Transverse colon (tissue), 4 donors: Measurements from ENCODE around the gene FCGR2B. TPM values are rescaled to one million over a fixed set of nuclear protein-coding genes. Genes with fewer than 3 reads are reported as not detected.
"Not testable (repeated sequence)": the region's sequence is repeated elsewhere in the genome, so short reads cannot be mapped to it uniquely, and the experiment has no call there.

Source experiments
- DNase-seq: peaks from one replicate; pipeline ENCODE4 v3.0.0-alpha.2; 2019
- H3K27ac ChIP-seq, 4 donors: fragments of 200-600 bp; sonication (generic); 2 replicates each; pipeline ENCODE4 v1.5.1; 2016 to 2018; ENCODE audit warnings: inconsistent platforms in 4 of 4
- H3K27me3 ChIP-seq: fragments of 200-600 bp; sonication (generic); 2 replicates; pipeline ENCODE4 v1.5.1; 2017; ENCODE audit warnings: inconsistent platforms
- H3K36me3 ChIP-seq, 4 donors: fragments of 200-600 bp; sonication (generic); 2 replicates each; pipeline ENCODE4 v1.5.1; 2017 to 2019; ENCODE audit warnings: inconsistent platforms in 4 of 4
- H3K4me1 ChIP-seq, 4 donors: fragments of 200-600 bp; sonication (generic); 2 replicates each; pipeline ENCODE4 v1.5.1; 2017 to 2020; ENCODE audit warnings: inconsistent platforms in 4 of 4
- H3K4me3 ChIP-seq, 4 donors: fragments of 200-600 bp; sonication (generic); 1 replicate in 1 of 4; 2 replicates in 3 of 4; pipeline versions ENCODE4 v1.5.1 to v1.6.1; 2017 to 2019; ENCODE audit warnings: inconsistent platforms in 4 of 4
- H3K9me3 ChIP-seq, 2 donors: fragments of 200-600 bp; sonication (generic); 2 replicates each; pipeline ENCODE4 v1.5.1; 2017 to 2019; ENCODE audit warnings: inconsistent platforms in 2 of 2
- EP300 ChIP-seq: sonication (generic); formaldehyde crosslinking; IDR thresholded peaks from one replicate; pipeline ENCODE4 v1.6.1; 2017; ENCODE audit warnings: antibody characterized with exemption, low read depth
- POLR2A ChIP-seq: fragments of 450-650 bp; IDR thresholded peaks from one replicate; pipeline ENCODE4 v1.6.1; 2016; ENCODE audit warnings: antibody characterized with exemption, mild to moderate bottlenecking, moderate library complexity
- POLR2AphosphoS5 ChIP-seq, 3 donors: sonication (generic); formaldehyde crosslinking; IDR thresholded peaks; one replicate each; pipeline ENCODE4 v1.6.1; 2016; ENCODE audit warnings: antibody characterized with exemption in 3 of 3
- WGBS, 2 donors: methylation state at CpG; one replicate each; pipeline ENCODE4 v1.1.5; 2018; ENCODE audit warnings: low coverage in 1 of 2; 5-methylcytosine and 5-hydroxymethylcytosine counted together
- in situ Hi-C, 4 donors: fragments of 200-750 bp; cut with MboI; loops; one replicate each; pipeline versions ENCODE4 v1.15.0 to v1.15.1; 2017; ENCODE audit warnings: low sequenced_read_pairs in 3 of 4, low pct_ligation_motif_present in 1 of 4, low pct_unique_long_range_greater_than_20kb in 1 of 4
- intact Hi-C: fragments of 100-400 bp; cut with DNase I; formaldehyde crosslinking; loops from one replicate; pipeline ENCODE4 v1.15.1; 2023; ENCODE audit warnings: low total_unique reads
- total RNA-seq, 4 donors: library from RNA; depleted of rRNA; stranded (reverse); fragments of >200 nt; gene quantifications; one replicate each; pipeline ENCODE4 v1.1.0, GENCODE V29; 2016
- TF ChIP-seq, protein P1 (sequence below), 5 experiments: fragments of 200-600 bp in 3 of 5; fragments of 450-650 bp in 2 of 5; sonication (generic) in 3 of 5; IDR thresholded peaks; 1 replicate in 2 of 5; 2 replicates in 3 of 5; pipeline ENCODE4 v1.5.1; 2016 to 2017; ENCODE audit warnings: antibody characterized with exemption in 5 of 5, inconsistent platforms in 3 of 5, mild to moderate bottlenecking in 2 of 5, moderate library complexity in 1 of 5

Gene FCGR2B
- total RNA-seq, 4 donors from 2014 or later = 12.4 to 17.6 (median 12.7) TPM; not detected in 1

- H3K36me3 ChIP-seq, H3K27me3 ChIP-seq, H3K9me3 ChIP-seq, H3K4me3 ChIP-seq, intact Hi-C loops, H3K4me1 ChIP-seq, DNase-seq, H3K27ac ChIP-seq: not testable (repeated sequence)
- WGBS, 2 donors = 100% methylated on average over 1 of the region's 2 CpGs; no CpG with 5 or more reads in 1 of the 2 donors
- in situ Hi-C loops = loop anchor here in 3 of 4 donors (25.0 kb wide), 1 partner anchor 107 kb away; the partner anchor contains the start of gene DUSP12 (in 3 of the 3)
Observed at GRCh38 chr1:161630128-161630742, 32.7 kb upstream of the FCGR2B start.

DNA sequence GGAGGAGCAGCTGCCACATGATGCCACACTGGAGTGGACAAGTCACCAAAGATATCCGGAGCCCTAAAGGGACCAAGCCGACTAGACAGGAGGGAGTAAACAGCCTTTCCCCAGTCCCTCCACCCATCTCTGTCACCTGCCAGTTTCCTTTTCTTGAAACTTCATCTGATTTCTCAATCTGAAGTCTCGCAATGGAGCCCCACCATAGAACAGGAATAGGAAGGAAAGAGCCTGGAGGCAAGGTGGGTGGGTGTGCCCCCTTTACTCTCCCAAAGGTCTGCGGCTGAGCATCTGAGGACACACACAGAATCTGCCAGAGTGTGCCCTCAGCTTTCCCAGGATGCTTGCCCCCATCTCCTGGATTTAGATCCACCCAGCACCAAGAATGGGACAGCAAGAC is 31.9 kb upstream of the FCGR2B start, which contains the start of gene FCGR3B:
Gene FCGR3B, minus strand, starts transcription at position 101 of the 400 bp plus-strand sequence. Its CDS starts 82 bp downstream, at position 19.
- Histone ChIP-seq H3K27me3 (no peaks in the 10 kb centered on the region), H3K27ac (no peak within 1 kb of the TSS), H3K4me3 (no peak within 1 kb of the TSS), H3K9me3 (no peaks in the 10 kb centered on the region), H3K4me1 (no peaks in the 10 kb centered on the region), H3K36me3 (no peaks in the 10 kb centered on the region)
- DNase-seq = no peak
- TF ChIP-seq, protein P1, sequence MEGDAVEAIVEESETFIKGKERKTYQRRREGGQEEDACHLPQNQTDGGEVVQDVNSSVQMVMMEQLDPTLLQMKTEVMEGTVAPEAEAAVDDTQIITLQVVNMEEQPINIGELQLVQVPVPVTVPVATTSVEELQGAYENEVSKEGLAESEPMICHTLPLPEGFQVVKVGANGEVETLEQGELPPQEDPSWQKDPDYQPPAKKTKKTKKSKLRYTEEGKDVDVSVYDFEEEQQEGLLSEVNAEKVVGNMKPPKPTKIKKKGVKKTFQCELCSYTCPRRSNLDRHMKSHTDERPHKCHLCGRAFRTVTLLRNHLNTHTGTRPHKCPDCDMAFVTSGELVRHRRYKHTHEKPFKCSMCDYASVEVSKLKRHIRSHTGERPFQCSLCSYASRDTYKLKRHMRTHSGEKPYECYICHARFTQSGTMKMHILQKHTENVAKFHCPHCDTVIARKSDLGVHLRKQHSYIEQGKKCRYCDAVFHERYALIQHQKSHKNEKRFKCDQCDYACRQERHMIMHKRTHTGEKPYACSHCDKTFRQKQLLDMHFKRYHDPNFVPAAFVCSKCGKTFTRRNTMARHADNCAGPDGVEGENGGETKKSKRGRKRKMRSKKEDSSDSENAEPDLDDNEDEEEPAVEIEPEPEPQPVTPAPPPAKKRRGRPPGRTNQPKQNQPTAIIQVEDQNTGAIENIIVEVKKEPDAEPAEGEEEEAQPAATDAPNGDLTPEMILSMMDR (IDR thresholded peaks at IDR 0.05) = no peak
- no peak for TF ChIP-seq POLR2AphosphoS5 (IDR thresholded peaks at IDR 0.05)
- no peak for TF ChIP-seq EP300
- no peak for TF ChIP-seq POLR2A
- intact Hi-C loops (no loop called here), in situ Hi-C loops (loop anchor here in 3 of 4 donors (25.0 kb wide), 1 partner anchor 106 kb away; the partner anchor contains the start of gene DUSP12 (in 3 of the 3))
- 99% methylated on average over 4 of the region's 4 CpGs; no CpG with 5 or more reads in 1 of the 2 donors for WGBS, 2 donors

DNA sequence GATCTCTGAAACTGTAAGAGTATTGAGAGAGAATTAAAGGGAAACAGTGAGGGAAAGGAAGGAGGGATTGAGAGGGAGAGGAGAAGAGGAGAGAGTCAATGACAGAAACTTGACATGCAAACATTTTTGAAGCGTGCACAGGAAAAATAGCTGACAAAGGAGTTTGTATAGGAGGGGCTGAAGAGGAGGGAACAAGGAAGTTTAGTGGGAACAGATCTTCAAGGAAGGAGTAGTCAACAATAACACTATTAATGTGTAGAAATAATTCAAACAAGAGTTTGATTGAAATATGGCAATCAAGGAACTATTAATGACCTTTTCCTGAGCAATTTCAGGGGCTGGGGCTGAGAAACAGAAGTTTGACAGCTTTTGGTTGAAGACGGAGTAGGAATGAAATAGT is 27.9 kb upstream of the FCGR2B start:
- H3K4me1 ChIP-seq = not testable (repeated sequence)

GRCh38 chr1:161636189-161636782 is 26.7 kb upstream of the FCGR2B start:
- H3K27ac ChIP-seq, H3K27me3 ChIP-seq, H3K9me3 ChIP-seq, intact Hi-C loops, H3K4me3 ChIP-seq, H3K36me3 ChIP-seq, H3K4me1 ChIP-seq, DNase-seq: not testable (repeated sequence)
- in situ Hi-C loops = loop anchor here in 3 of 4 donors (25.0 kb wide), 1 partner anchor 101 kb away; the partner anchor contains the start of gene DUSP12 (in 3 of the 3)
- 43% methylated on average over 1 of the region's 1 CpG; no CpG with 5 or more reads in 1 of the 2 donors for WGBS, 2 donors

More for the DNA sequence above, 27.9 kb upstream of the FCGR2B start:
- DNase-seq, H3K9me3 ChIP-seq, H3K27ac ChIP-seq, intact Hi-C loops, H3K4me3 ChIP-seq, H3K27me3 ChIP-seq, H3K36me3 ChIP-seq: not testable (repeated sequence)
- WGBS, 2 donors = 83 to 100% methylated on average over 1 to 2 of the region's 2 CpGs
- in situ Hi-C loops = loop anchor here in 3 of 4 donors (25.0 kb wide), 1 partner anchor 102 kb away; the partner anchor contains the start of gene DUSP12 (in 3 of the 3)

- H3K36me3 ChIP-seq, H3K9me3 ChIP-seq, H3K27me3 ChIP-seq, H3K4me1 ChIP-seq, H3K4me3 ChIP-seq, intact Hi-C loops, DNase-seq, H3K27ac ChIP-seq: not testable (repeated sequence)
- 68 to 90% methylated on average over 3 of the region's 3 CpGs for WGBS, 2 donors
- in situ Hi-C loops = loop anchor here in 3 of 4 donors (25.0 kb wide), 1 partner anchor 100 kb away; the partner anchor contains the start of gene DUSP12 (in 3 of the 3)
Observed at GRCh38 chr1:161636976-161637375, 26.0 kb upstream of the FCGR2B start.

- 75% methylated on average over 4 of the region's 6 CpGs; no CpG with 5 or more reads in 1 of the 2 donors for WGBS, 2 donors
- in situ Hi-C loops = loop anchor here in 3 of 4 donors (25.0 kb wide), 1 partner anchor 99 kb away; the partner anchor contains the start of gene DUSP12 (in 3 of the 3)
- intact Hi-C loops, H3K9me3 ChIP-seq, DNase-seq, H3K36me3 ChIP-seq, H3K27ac ChIP-seq, H3K4me1 ChIP-seq, H3K27me3 ChIP-seq, H3K4me3 ChIP-seq: not testable (repeated sequence)
Observed at GRCh38 chr1:161638251-161638993, 24.5 kb upstream of the FCGR2B start.

GRCh38 chr1:161639203-161639602 is 23.7 kb upstream of the FCGR2B start:
- WGBS, 2 donors = 80% methylated on average over 2 of the region's 2 CpGs; no CpG with 5 or more reads in 1 of the 2 donors
- in situ Hi-C loops = loop anchor here in 3 of 4 donors (25.0 kb wide), 1 partner anchor 98 kb away; the partner anchor contains the start of gene DUSP12 (in 3 of the 3)
- H3K36me3 ChIP-seq, H3K9me3 ChIP-seq, H3K4me3 ChIP-seq, DNase-seq, H3K27ac ChIP-seq, intact Hi-C loops, H3K27me3 ChIP-seq, H3K4me1 ChIP-seq: not testable (repeated sequence)

DNA sequence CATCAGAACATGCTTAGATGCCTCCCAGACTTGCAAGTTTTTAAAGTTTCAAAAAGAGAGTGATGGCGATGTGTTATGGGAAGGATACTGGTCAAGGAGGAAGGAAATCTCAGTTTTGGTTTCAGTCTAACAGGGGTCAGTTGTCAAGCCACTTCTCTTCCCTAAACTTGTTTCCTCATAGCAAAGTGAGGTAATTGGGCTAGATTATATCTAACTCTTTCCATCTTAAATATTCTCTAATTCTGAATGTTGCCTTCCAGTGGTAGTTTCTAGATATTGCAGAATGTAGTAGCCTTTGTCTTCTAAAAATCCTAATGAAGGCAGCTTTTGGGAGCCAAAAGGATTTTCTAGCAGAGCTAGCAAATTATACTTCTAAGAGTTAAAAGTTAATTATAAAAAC is 20.2 kb upstream of the FCGR2B start:
- H3K9me3 ChIP-seq, H3K4me1 ChIP-seq, H3K27me3 ChIP-seq, H3K27ac ChIP-seq, H3K4me3 ChIP-seq, H3K36me3 ChIP-seq, DNase-seq, intact Hi-C loops: not testable (repeated sequence)
- whole genome bisulfite sequencing, 2 donors = 75% methylated on average over 1 of the region's 1 CpG; no CpG with 5 or more reads in 1 of the 2 donors
- in situ Hi-C loops = loop anchor here in 3 of 4 donors (25.0 kb wide), 1 partner anchor 95 kb away; the partner anchor contains the start of gene DUSP12 (in 3 of the 3)
